GM23338 (cell line): ENCODE measurements around the gene ANKRD63.
A peak's percentile ranks its signal among the peaks of the same experiment; 100 is the strongest.

Experiments
- CREB1 ChIP-seq: fragments of 250-450 bp; sonication (Bioruptor Pico); IDR thresholded peaks from 2 replicates; pipeline ENCODE4 v1.5.0; 2020; ENCODE audit warnings: low read depth, mild to moderate bottlenecking, moderate library complexity
- CTCF ChIP-seq, 2 experiments: fragments of 200-600 bp in 1 of 2; sonication (generic) in 1 of 2; conservative IDR thresholded peaks; 2 replicates each; pipeline versions ENCODE4 v1.5.1 to v1.6.1; 2016 to 2017; ENCODE audit warnings: antibody characterized with exemption in 2 of 2, low read depth in 2 of 2, mild to moderate bottlenecking in 2 of 2, moderate library complexity in 1 of 2
- EZH2 ChIP-seq: fragments of 200-600 bp; sonication (generic); IDR thresholded peaks from one replicate; pipeline ENCODE4 v1.8.0; 2017; ENCODE audit warnings: antibody characterized with exemption, mild to moderate bottlenecking, low read depth; ENCODE audit not compliant: unreplicated experiment
- EZH2phosphoT487 ChIP-seq: fragments of 200-600 bp; sonication (generic); IDR thresholded peaks from one replicate; pipeline ENCODE4 v1.8.1; 2018; ENCODE audit warnings: antibody characterized with exemption; ENCODE audit not compliant: unreplicated experiment
- JUNB ChIP-seq: IDR thresholded peaks from one replicate; pipeline ENCODE4 v1.6.1; 2016; ENCODE audit warnings: antibody characterized with exemption; ENCODE audit not compliant: unreplicated experiment
- POLR2AphosphoS5 ChIP-seq: IDR thresholded peaks from 2 replicates; pipeline ENCODE4 v1.6.1; 2016; ENCODE audit warnings: antibody characterized with exemption, low read depth
- REST ChIP-seq: IDR thresholded peaks from one replicate; pipeline ENCODE4 v1.6.1; 2018; ENCODE audit warnings: antibody characterized with exemption; ENCODE audit not compliant: unreplicated experiment

GRCh38 chr15:40279437-40280141, 3.3 kb downstream of the ANKRD63 start:
- TF ChIP-seq CTCF (conservative IDR thresholded peaks at IDR 0.05; ENCODE audit: low read depth in 2 of 2) = peak; percentile 98
- no peak for TF ChIP-seq EZH2
- TF ChIP-seq POLR2AphosphoS5 = no peak
- TF ChIP-seq EZH2phosphoT487 = no peak
- no peak for TF ChIP-seq REST
- TF ChIP-seq CREB1 (CRISPR knock-in tag) = 0 out of 2 replicates have a peak, but pooled peaks have one; percentile 15
- TF ChIP-seq JUNB = no peak
